K562 (cell line): ENCODE measurements around the gene SLFN5. TPM values are rescaled to one million over a fixed set of nuclear protein-coding genes. Genes with fewer than 3 reads are reported as not detected.

ENCODE experiments used
- ATAC-seq: fragments of 200-7000 bp; cut with Tn5 transposase; 3 replicates; pipeline ENCODE4 v1.9.1; 2020; ENCODE audit warnings: moderate library complexity
- BruUV-seq: library from RNA; stranded (reverse); fragments of 400-500 nt; replicated peaks from 2 replicates; lab custom pipeline; 2021; lab: Mats Ljungman, UMichigan
- CTCF ChIA-PET: fragments of 300-600 bp; formaldehyde crosslinking; extraction: SDS; loops from one replicate; lab custom pipeline; 2021; ENCODE audit warnings: low intra/inter-chr PET ratio; lab: Yijun Ruan, JAX
- POLR2A ChIA-PET: fragments of 300-600, 350-650 bp; sonication (Branson Sonifier 250); formaldehyde crosslinking; extraction: SDS; loops from one replicate; lab custom pipeline; 2021; ENCODE audit warnings: antibody characterized with exemption, inconsistent platforms; lab: Yijun Ruan, JAX
- DNase-seq, 4 experiments: peaks; one replicate each; pipeline versions ENCODE4 v3.0.0 to v3.0.0-alpha.2; 2011 to 2018; ENCODE audit warnings: low spot score in 3 of 4, mixed read lengths in 3 of 4; ENCODE audit errors: extremely low read depth in 1 of 4
- FAIRE-seq: peaks from 2 replicates; lab custom pipeline; 2011; peaks lifted over from hg19 to GRCh38; lab: Jason Lieb, UNC
- H2AFZ ChIP-seq: 2 replicates; pipeline ENCODE4 v1.6.0; 2011; ENCODE audit warnings: low read depth, low read length, control low read depth, inconsistent platforms
- H3K27ac ChIP-seq: fragments of 200-600 bp; 3 replicates; pipeline ENCODE4 v1.8.0; 2011; ENCODE audit warnings: low read depth, mild to moderate bottlenecking, control low read depth, inconsistent platforms, low read length, moderate library complexity, mixed read lengths; ENCODE audit errors: extremely low read depth
- H3K27me3 ChIP-seq, 2 experiments: fragments of 300-600 bp in 1 of 2; 2 replicates in 1 of 2; 3 replicates in 1 of 2; pipeline versions ENCODE4 v1.6.0 to v1.8.0; 2011; ENCODE audit warnings: inconsistent platforms in 2 of 2, low read length in 2 of 2, mild to moderate bottlenecking in 1 of 2, mixed read lengths in 1 of 2, moderate library complexity in 1 of 2; ENCODE audit not compliant: control insufficient read depth in 2 of 2, insufficient read depth in 2 of 2
- H3K36me3 ChIP-seq: fragments of 300-600 bp; 3 replicates; pipeline ENCODE4 v1.8.0; 2011; ENCODE audit warnings: mild to moderate bottlenecking, low read length, inconsistent platforms; ENCODE audit not compliant: control insufficient read depth, insufficient read depth
- H3K4me1 ChIP-seq, 2 experiments: fragments of 200-600 bp in 1 of 2; replicated peaks in 1 of 2; 2 replicates in 1 of 2; 3 replicates in 1 of 2; pipeline versions ENCODE4 v1.5.1 to v1.8.0; 2011; ENCODE audit warnings: inconsistent platforms in 2 of 2, low read length in 2 of 2, mild to moderate bottlenecking in 1 of 2, mixed read lengths in 1 of 2, moderate library complexity in 1 of 2; ENCODE audit not compliant: control insufficient read depth in 2 of 2, insufficient read depth in 2 of 2
- H3K4me2 ChIP-seq: 2 replicates; pipeline ENCODE4 v1.6.1; 2011; ENCODE audit warnings: low read length, control low read depth, inconsistent platforms, mixed read lengths; ENCODE audit not compliant: insufficient read depth
- H3K4me3 ChIP-seq: fragments of 200-600 bp; sonication (generic), shearing (Covaris generic); 2 replicates; pipeline ENCODE4 v1.5.1; 2016; ENCODE audit warnings: control low read depth, inconsistent platforms
- H3K79me2 ChIP-seq: fragments of 200-600 bp; 3 replicates; pipeline ENCODE4 v1.8.0; 2011; ENCODE audit warnings: low read length, inconsistent platforms; ENCODE audit not compliant: control insufficient read depth, insufficient read depth
- H3K9ac ChIP-seq, 2 experiments: 2 replicates each; pipeline versions ENCODE4 v1.6.0 to v1.6.1; 2011; ENCODE audit warnings: low read depth in 2 of 2, low read length in 2 of 2, control low read depth in 1 of 2, inconsistent platforms in 1 of 2, mild to moderate bottlenecking in 1 of 2, mixed read lengths in 1 of 2; ENCODE audit not compliant: insufficient read depth in 1 of 2
- H3K9me1 ChIP-seq: one replicate; pipeline ENCODE4 v1.6.0; 2011; ENCODE audit warnings: inconsistent platforms, mild to moderate bottlenecking, low read length, moderate library complexity; ENCODE audit not compliant: control insufficient read depth, insufficient read depth
- H3K9me3 ChIP-seq: replicated peaks from 2 replicates; pipeline ENCODE4 v1.5.1; 2011; ENCODE audit warnings: low read depth, low read length, inconsistent platforms; ENCODE audit not compliant: control insufficient read depth, insufficient read depth
- H4K20me1 ChIP-seq: replicated peaks from 2 replicates; pipeline ENCODE4 v1.6.1; 2011; ENCODE audit warnings: low read length, inconsistent platforms, mixed read lengths; ENCODE audit not compliant: control insufficient read depth, insufficient read depth
- BHLHE40 ChIP-seq: IDR thresholded peaks from 2 replicates; pipeline ENCODE4 v1.6.1; 2011; ENCODE audit warnings: low read length, improper control_type of control experiment
- CBFA2T3 ChIP-seq: fragments of 450-650 bp; IDR thresholded peaks from 2 replicates; pipeline ENCODE4 v1.6.1; 2017
- KLF10 ChIP-seq: fragments of 250-450 bp; sonication (Bioruptor Pico); IDR thresholded peaks from 2 replicates; pipeline ENCODE4 v1.6.1; 2021; ENCODE audit warnings: matching md5 sums
- MTA2 ChIP-seq: fragments of 450-650 bp; IDR thresholded peaks from 2 replicates; pipeline ENCODE4 v1.6.1; 2016; ENCODE audit warnings: low read depth
- NEUROD1 ChIP-seq: fragments of 150-350 bp; IDR thresholded peaks from 2 replicates; pipeline ENCODE4 v1.6.1; 2014; ENCODE audit warnings: borderline replicate concordance, low read length, low read depth; ENCODE audit not compliant: partially characterized antibody
- PHB2 ChIP-seq: fragments of 450-650 bp; IDR thresholded peaks from 2 replicates; pipeline ENCODE4 v1.6.1; 2017; ENCODE audit warnings: low read depth
- POLR2AphosphoS5 ChIP-seq: IDR thresholded peaks from 2 replicates; pipeline ENCODE4 v1.6.1; 2011; ENCODE audit warnings: mild to moderate bottlenecking, low read depth, low read length, moderate library complexity; ENCODE audit not compliant: control insufficient read depth, insufficient read depth
- RBM14 ChIP-seq: fragments of 200-400 bp; formaldehyde crosslinking; IDR thresholded peaks from 2 replicates; pipeline ENCODE4 v1.6.1; 2018; ENCODE audit warnings: low read depth, mild to moderate bottlenecking, low read length, moderate library complexity, borderline replicate concordance; ENCODE audit not compliant: insufficient read depth
- SAP30 ChIP-seq: fragments of 200-600 bp; sonication (generic); IDR thresholded peaks from 2 replicates; pipeline ENCODE4 v1.6.1; 2012; ENCODE audit warnings: borderline replicate concordance, low read depth, mild to moderate bottlenecking, moderate library complexity, low read length, control low read depth, inconsistent platforms; ENCODE audit not compliant: insufficient read depth, poor library complexity, severe bottlenecking
- SETDB1 ChIP-seq: IDR thresholded peaks from one replicate; pipeline ENCODE4 v1.6.1; 2012; ENCODE audit warnings: low read length, control low read depth, inconsistent platforms
- SMARCA5 ChIP-seq: fragments of 450-650 bp; IDR thresholded peaks from 2 replicates; pipeline ENCODE4 v1.6.1; 2016
- SP2 ChIP-seq: IDR thresholded peaks from 2 replicates; pipeline ENCODE4 v1.6.1; 2011; ENCODE audit warnings: mild to moderate bottlenecking, low read depth, low read length, moderate library complexity; ENCODE audit not compliant: poor library complexity, severe bottlenecking; ENCODE audit errors: extremely low read depth
- STAG1 ChIP-seq: sonication (generic); formaldehyde crosslinking; IDR thresholded peaks from 2 replicates; pipeline ENCODE4 v1.5.0; 2020; ENCODE audit warnings: missing genetic modification reagents, borderline replicate concordance
- ZNF24 ChIP-seq: fragments of 450-650 bp; IDR thresholded peaks from 2 replicates; pipeline ENCODE4 v1.6.1; 2016
- ZNF436 ChIP-seq: fragments of 250-450, 450-650 bp; sonication (Bioruptor Pico); formaldehyde crosslinking; IDR thresholded peaks from 2 replicates; pipeline ENCODE4 v1.7.0; 2020; ENCODE audit warnings: mild to moderate bottlenecking
- ZNF707 ChIP-seq: fragments of 250-450 bp; sonication (Bioruptor Pico); conservative IDR thresholded peaks from 2 replicates; pipeline ENCODE4 v1.8.0; 2022; ENCODE audit warnings: inconsistent platforms, mild to moderate bottlenecking, moderate library complexity
- WGBS: fragments of 100-300 bp; shearing (Covaris generic); methylation state at CpG from one replicate; pipeline ENCODE4 v1.1.6; 2016; ENCODE audit warnings: low coverage, mixed read lengths; ENCODE audit not compliant: insufficient coverage; ENCODE audit errors: missing lambda C conversion rate; 5-methylcytosine and 5-hydroxymethylcytosine counted together
- in situ Hi-C: fragments of 300-500 bp; cut with MboI; formaldehyde crosslinking; loops from 4 replicates; pipeline ENCODE4 v1.15.0; 2018; ENCODE audit warnings: inconsistent platforms, mixed read lengths
- intact Hi-C: fragments of 100-400 bp; cut with micrococcal nuclease; formaldehyde crosslinking; loops from 2 replicates; pipeline ENCODE4 v1.14.2; 2022
- polyA plus RNA-seq, 8 experiments: library from polyadenylated mRNA; depleted of rRNA in 4 of 8; stranded (reverse) in 5 of 8; unstranded in 3 of 8; fragments of >200 nt; fragmentation: Nextera tagmentation in 2 of 8; fragmentation: Illumina TruSeq in 1 of 8; extraction: Ambion mirVana in 2 of 8; extraction: Trizol in 1 of 8; gene quantifications; 2 replicates each; pipeline versions ENCODE4 v1.2.1 to v1.2.3, GENCODE V29; 2011 to 2014; ENCODE audit warnings: inconsistent platforms in 1 of 8, missing spikeins in 1 of 8
- total RNA-seq, 7 experiments: library from RNA; depleted of rRNA in 6 of 7; stranded (reverse); fragments of >200 nt in 6 of 7; fragmentation: Illumina TruSeq in 2 of 7; extraction: Trizol in 2 of 7; gene quantifications; 2 replicates each; pipeline versions ENCODE4 v1.2.1 to v1.2.3, GENCODE V29; 2011 to 2021; ENCODE audit warnings: low replicate concordance in 1 of 7
- TF ChIP-seq, protein P1 (sequence below): sonication (generic); formaldehyde crosslinking; IDR thresholded peaks from 2 replicates; pipeline ENCODE4 v1.8.1; 2023; ENCODE audit warnings: mild to moderate bottlenecking, missing genetic modification reagents
- TF ChIP-seq, protein P2 (sequence below): sonication (generic); formaldehyde crosslinking; IDR thresholded peaks from 2 replicates; pipeline ENCODE4 v1.5.0; 2020; ENCODE audit warnings: missing genetic modification reagents
- TF ChIP-seq, protein P3 (sequence below): sonication (generic); formaldehyde crosslinking; IDR thresholded peaks from 2 replicates; pipeline ENCODE4 v1.8.0; 2022; ENCODE audit warnings: mild to moderate bottlenecking, low read depth, missing genetic modification reagents

SLFN5 gene
- total and polyA plus RNA-seq, 9 of the 15 experiments (the other 6 are each of a cell fraction or from before 2014, with no cell fraction given): under 0.01 to 0.18 (median 0.04) TPM; not detected in 1

DNA sequence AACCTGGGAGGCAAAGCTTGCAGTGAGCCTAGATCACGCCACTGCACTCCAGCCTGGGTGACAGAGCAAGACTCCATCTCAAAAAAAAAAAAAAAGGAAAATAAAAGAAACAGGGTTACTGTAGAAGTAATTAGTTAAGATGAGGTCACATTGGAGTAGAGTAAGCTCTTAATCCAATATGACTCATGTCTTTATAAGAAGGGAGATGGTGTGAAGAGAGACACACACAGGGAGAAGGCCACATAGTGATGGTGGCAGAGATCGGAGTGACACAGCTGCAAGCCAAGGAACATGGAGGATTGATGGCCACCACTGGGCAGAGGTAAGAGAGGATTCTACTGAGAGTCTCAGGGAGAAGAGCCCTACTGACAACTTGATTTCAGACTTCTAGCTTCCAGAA, 15.3 kb upstream of the SLFN5 start:
- DNase-seq (no peak), ATAC-seq (no peak), FAIRE-seq (no peak)
- TF ChIP-seq, protein P1, sequence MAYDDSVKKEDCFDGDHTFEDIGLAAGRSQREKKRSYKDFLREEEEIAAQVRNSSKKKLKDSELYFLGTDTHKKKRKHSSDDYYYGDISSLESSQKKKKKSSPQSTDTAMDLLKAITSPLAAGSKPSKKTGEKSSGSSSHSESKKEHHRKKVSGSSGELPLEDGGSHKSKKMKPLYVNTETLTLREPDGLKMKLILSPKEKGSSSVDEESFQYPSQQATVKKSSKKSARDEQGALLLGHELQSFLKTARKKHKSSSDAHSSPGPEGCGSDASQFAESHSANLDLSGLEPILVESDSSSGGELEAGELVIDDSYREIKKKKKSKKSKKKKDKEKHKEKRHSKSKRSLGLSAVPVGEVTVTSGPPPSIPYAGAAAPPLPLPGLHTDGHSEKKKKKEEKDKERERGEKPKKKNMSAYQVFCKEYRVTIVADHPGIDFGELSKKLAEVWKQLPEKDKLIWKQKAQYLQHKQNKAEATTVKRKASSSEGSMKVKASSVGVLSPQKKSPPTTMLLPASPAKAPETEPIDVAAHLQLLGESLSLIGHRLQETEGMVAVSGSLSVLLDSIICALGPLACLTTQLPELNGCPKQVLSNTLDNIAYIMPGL (CRISPR knock-in tag): no peak
- TF ChIP-seq, protein P2, sequence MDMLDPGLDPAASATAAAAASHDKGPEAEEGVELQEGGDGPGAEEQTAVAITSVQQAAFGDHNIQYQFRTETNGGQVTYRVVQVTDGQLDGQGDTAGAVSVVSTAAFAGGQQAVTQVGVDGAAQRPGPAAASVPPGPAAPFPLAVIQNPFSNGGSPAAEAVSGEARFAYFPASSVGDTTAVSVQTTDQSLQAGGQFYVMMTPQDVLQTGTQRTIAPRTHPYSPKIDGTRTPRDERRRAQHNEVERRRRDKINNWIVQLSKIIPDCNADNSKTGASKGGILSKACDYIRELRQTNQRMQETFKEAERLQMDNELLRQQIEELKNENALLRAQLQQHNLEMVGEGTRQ (CRISPR knock-in tag): no peak
- TF ChIP-seq STAG1 (CRISPR knock-in tag) (no peak), CBFA2T3 (no peak), ZNF707 (no peak), PHB2 (no peak), KLF10 (CRISPR knock-in tag) (no peak), SMARCA5 (no peak), NEUROD1 (no peak), SAP30 (no peak), BHLHE40 (no peak), MTA2 (no peak), SETDB1 (no peak), RBM14 (no peak), POLR2AphosphoS5 (no peak), ZNF24 (no peak), SP2 (no peak), ZNF436 (CRISPR knock-in tag) (no peak)
- TF ChIP-seq, protein P3, sequence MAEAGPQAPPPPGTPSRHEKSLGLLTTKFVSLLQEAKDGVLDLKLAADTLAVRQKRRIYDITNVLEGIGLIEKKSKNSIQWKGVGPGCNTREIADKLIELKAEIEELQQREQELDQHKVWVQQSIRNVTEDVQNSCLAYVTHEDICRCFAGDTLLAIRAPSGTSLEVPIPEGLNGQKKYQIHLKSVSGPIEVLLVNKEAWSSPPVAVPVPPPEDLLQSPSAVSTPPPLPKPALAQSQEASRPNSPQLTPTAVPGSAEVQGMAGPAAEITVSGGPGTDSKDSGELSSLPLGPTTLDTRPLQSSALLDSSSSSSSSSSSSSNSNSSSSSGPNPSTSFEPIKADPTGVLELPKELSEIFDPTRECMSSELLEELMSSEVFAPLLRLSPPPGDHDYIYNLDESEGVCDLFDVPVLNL (CRISPR knock-in tag): no peak
- no peak overlapping the region for H3K27ac ChIP-seq
- ChIA-PET POLR2A (no interaction called here), CTCF (no interaction called here)
- H3K36me3 ChIP-seq: no peaks in the 10 kb centered on the region
- H3K27me3 ChIP-seq: peaks cover 5 to 11% of the 10 kb centered on the region in 2 experiments; a peak in 3 of 5 replicates
- no peak overlapping the region for H3K9ac ChIP-seq
- no peaks in the 10 kb centered on the region for H3K9me3 ChIP-seq
- no peaks in the 10 kb centered on the region for H3K79me2 ChIP-seq
- H2AFZ ChIP-seq: no peak overlapping the region
- no peaks in the 10 kb centered on the region for H3K9me1 ChIP-seq
- H3K4me2 ChIP-seq: no peak overlapping the region
- intact Hi-C loops: no loop called here
- H3K4me3 ChIP-seq: no peak overlapping the region
- no TSS peak for BruUV-seq
- no peaks in the 10 kb centered on the region for H3K4me1 ChIP-seq
- in situ Hi-C loops: no loop called here
- 20% methylated on average over 1 of the region's 2 CpGs for WGBS
- no peaks in the 10 kb centered on the region for H4K20me1 ChIP-seq
